Measurements from ENCODE around the gene GMPR. TPM values are rescaled to one million over a fixed set of nuclear protein-coding genes. Genes with fewer than 3 reads are reported as not detected.

GMPR gene
- total and polyA plus RNA-seq, 2 donors (not counting 3 experiments of a cell fraction or from before 2014, with no cell fraction given) = 36.3 to 64.0 TPM

DNA sequence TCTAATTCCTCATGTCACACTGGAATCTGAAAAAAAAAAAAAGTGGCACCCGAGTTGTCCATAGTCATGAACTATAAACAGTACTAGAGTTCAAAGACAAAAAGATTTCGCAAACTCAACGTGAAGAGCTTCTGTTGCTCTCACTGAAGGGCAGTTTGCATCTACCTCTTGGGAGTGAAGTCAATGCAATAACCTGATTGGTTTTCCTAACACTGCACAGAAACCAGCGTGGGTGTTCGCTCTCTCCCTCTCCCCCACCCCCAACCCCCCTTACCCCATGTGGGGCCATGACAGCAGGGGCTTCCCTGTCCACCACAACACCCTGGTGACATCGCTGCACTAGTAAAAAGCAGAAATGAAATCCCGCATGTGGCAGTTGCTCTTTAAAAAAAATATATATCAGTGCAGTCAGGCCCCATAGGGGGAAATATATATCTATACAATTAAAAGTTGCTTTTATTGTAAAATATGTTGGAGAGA, 66.9 kb downstream of the GMPR start:
- Histone ChIP-seq H3K4me2 (ENCODE audit: insufficient read depth, low read length) (no peak overlapping the region), H3K4me3 (replicated peaks in 1 of 3; ENCODE audit: insufficient read depth in 1 of 3, low read depth in 1 of 3, low read length in 3 of 3) (no peak overlapping the region), H4K20me1 (replicated peaks; ENCODE audit: control insufficient read depth, extremely low read depth, insufficient read depth, low read length) (no peaks in the 10 kb centered on the region), H3K27ac (ENCODE audit: insufficient read depth, low read depth, low read length) (no peak overlapping the region), H3K36me3 (ENCODE audit: control insufficient read depth in 2 of 2, extremely low read depth in 1 of 2, insufficient read depth in 2 of 2, low read length in 2 of 2) (peaks cover 0 to 2% of the 10 kb centered on the region in 2 experiments), H3K9ac (replicated peaks; ENCODE audit: extremely low read depth, insufficient read depth, low read length) (no peak overlapping the region), H3K4me1 (ENCODE audit: control insufficient read depth, extremely low read depth, insufficient read depth, low read length) (peaks cover 6% of the 10 kb centered on the region), H3K79me2 (ENCODE audit: control insufficient read depth, insufficient read depth, low read length) (no peaks in the 10 kb centered on the region), H2AFZ (ENCODE audit: low read depth, low read length) (no peak overlapping the region), H3K9me3 (replicated peaks; ENCODE audit: control insufficient read depth, insufficient read depth, low read length) (no peaks in the 10 kb centered on the region), H3K9me1 (replicated peaks; ENCODE audit: control insufficient read depth, extremely low read depth, insufficient read depth, low read length) (no peaks in the 10 kb centered on the region), H3K27me3 (ENCODE audit: control insufficient read depth in 2 of 2, insufficient read depth in 2 of 2, low read length in 2 of 2) (no peaks in the 10 kb centered on the region)
- no TSS peak for BruUV-seq (replicated peaks)
- CTCF ChIA-PET = no interaction called here
- DNase-seq (ENCODE audit: low read depth, low spot score) (no peak), FAIRE-seq (no peak)
- intact Hi-C loops (cut with micrococcal nuclease) = no loop called here
- no peak for TF ChIP-seq EZH2 (IDR thresholded peaks at IDR 0.05; ENCODE audit: borderline replicate concordance, low read depth, low read length, severe bottlenecking)
- no peak for TF ChIP-seq MYC (IDR thresholded peaks at IDR 0.05; ENCODE audit: low read depth, low read length)
- TF ChIP-seq, protein P1, sequence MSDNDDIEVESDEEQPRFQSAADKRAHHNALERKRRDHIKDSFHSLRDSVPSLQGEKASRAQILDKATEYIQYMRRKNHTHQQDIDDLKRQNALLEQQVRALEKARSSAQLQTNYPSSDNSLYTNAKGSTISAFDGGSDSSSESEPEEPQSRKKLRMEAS (IDR thresholded peaks at IDR 0.05; ENCODE audit: insufficient read depth, insufficient read length) = no peak
- TF ChIP-seq POLR2AphosphoS5 (IDR thresholded peaks at IDR 0.05; ENCODE audit: insufficient read depth, low read depth, low read length) = no peak
- no peak for TF ChIP-seq FOS (IDR thresholded peaks at IDR 0.05; ENCODE audit: borderline replicate concordance, insufficient read depth, low read length)
- TF ChIP-seq, protein P2, sequence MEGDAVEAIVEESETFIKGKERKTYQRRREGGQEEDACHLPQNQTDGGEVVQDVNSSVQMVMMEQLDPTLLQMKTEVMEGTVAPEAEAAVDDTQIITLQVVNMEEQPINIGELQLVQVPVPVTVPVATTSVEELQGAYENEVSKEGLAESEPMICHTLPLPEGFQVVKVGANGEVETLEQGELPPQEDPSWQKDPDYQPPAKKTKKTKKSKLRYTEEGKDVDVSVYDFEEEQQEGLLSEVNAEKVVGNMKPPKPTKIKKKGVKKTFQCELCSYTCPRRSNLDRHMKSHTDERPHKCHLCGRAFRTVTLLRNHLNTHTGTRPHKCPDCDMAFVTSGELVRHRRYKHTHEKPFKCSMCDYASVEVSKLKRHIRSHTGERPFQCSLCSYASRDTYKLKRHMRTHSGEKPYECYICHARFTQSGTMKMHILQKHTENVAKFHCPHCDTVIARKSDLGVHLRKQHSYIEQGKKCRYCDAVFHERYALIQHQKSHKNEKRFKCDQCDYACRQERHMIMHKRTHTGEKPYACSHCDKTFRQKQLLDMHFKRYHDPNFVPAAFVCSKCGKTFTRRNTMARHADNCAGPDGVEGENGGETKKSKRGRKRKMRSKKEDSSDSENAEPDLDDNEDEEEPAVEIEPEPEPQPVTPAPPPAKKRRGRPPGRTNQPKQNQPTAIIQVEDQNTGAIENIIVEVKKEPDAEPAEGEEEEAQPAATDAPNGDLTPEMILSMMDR (IDR thresholded peaks at IDR 0.05; ENCODE audit: extremely low read depth in 1 of 2, insufficient read depth in 1 of 2, low read depth in 1 of 2, low read length in 2 of 2) = no peak
- no peak for TF ChIP-seq JUN (IDR thresholded peaks at IDR 0.05; ENCODE audit: borderline replicate concordance, insufficient read depth, insufficient read length, low read depth)
- no peak for TF ChIP-seq POLR2A (IDR thresholded peaks at IDR 0.05; ENCODE audit: low read depth, low read length)
- TF ChIP-seq GATA2 (IDR thresholded peaks at IDR 0.05; ENCODE audit: insufficient read depth, insufficient read length, low read depth, low read length) = no peak
- POLR2A ChIA-PET = interaction anchor here (0.7 kb wide), 1 partner anchor 215 kb away, joined by 3 read pairs; no protein-coding TSS in a partner anchor
- dilution Hi-C loops (cut with MboI; ENCODE audit: extremely low pct_ligation_motif_present, low sequenced_read_pairs) = no loop called here

Measured in endothelial cell of umbilical vein (primary cell).